A549 (cell line): Measurements from ENCODE around the gene WDSUB1. TPM values are rescaled to one million over a fixed set of nuclear protein-coding genes. Genes with fewer than 3 reads are reported as not detected.

Source experiments
- ATAC-seq, 2 experiments: fragments of 200-7000 bp in 1 of 2; fragments of >200 bp in 1 of 2; cut with Nextera tagmentation in 1 of 2; cut with Tn5 transposase in 1 of 2; 3 replicates each; pipeline versions ENCODE4 v1.8.0 to v1.9.1; 2018 to 2020; ENCODE audit warnings: mild to moderate bottlenecking in 1 of 2, moderate library complexity in 1 of 2
- CTCF ChIA-PET: fragments of 300-600 bp; sonication (Branson Sonifier 250); formaldehyde crosslinking; extraction: SDS; loops from one replicate; lab custom pipeline; 2021; ENCODE audit warnings: antibody characterized with exemption, inconsistent platforms; lab: Yijun Ruan, JAX
- POLR2A ChIA-PET: fragments of 350-600 bp; formaldehyde crosslinking; extraction: SDS; loops from one replicate; lab custom pipeline; 2021; ENCODE audit warnings: antibody characterized with exemption, inconsistent platforms; lab: Yijun Ruan, JAX
- DNase-seq, 2 experiments: peaks; one replicate each; pipeline versions ENCODE4 v3.0.0 to v3.0.0-alpha.2; 2011 to 2016; ENCODE audit warnings: low read depth in 1 of 2, low spot score in 1 of 2
- FAIRE-seq: peaks from 2 replicates; lab custom pipeline; 2011; peaks lifted over from hg19 to GRCh38; lab: Jason Lieb, UNC
- H3K27ac ChIP-seq, 2 experiments: fragments of >200 bp; sonication (Bioruptor Twin); formaldehyde crosslinking; 3 replicates each; pipeline ENCODE4 v1.5.1; 2016 to 2017
- H3K4me1 ChIP-seq: fragments of >200 bp; sonication (Bioruptor Twin); formaldehyde crosslinking; 3 replicates; pipeline ENCODE4 v1.6.1; 2016
- H3K4me2 ChIP-seq: fragments of >200 bp; sonication (Bioruptor Twin); formaldehyde crosslinking; 3 replicates; pipeline ENCODE4 v1.6.1; 2016
- H3K4me3 ChIP-seq: fragments of >200 bp; sonication (Bioruptor Twin); formaldehyde crosslinking; 3 replicates; pipeline ENCODE4 v1.5.1; 2016
- H3K9me3 ChIP-seq: fragments of >200 bp; sonication (Bioruptor Twin); formaldehyde crosslinking; 3 replicates; pipeline ENCODE4 v1.6.1; 2016
- CEBPB ChIP-seq, 2 experiments: fragments of >200 bp in 1 of 2; sonication (Bioruptor Twin) in 1 of 2; formaldehyde crosslinking in 1 of 2; IDR thresholded peaks; 2 replicates each; pipeline ENCODE4 v1.6.1; 2012 to 2016
- CTCF ChIP-seq: fragments of >200 bp; sonication (Bioruptor Twin); formaldehyde crosslinking; IDR thresholded peaks from 3 replicates; pipeline ENCODE4 v1.5.1; 2016
- EHMT2 ChIP-seq: fragments of 200-600 bp; sonication (generic); IDR thresholded peaks from 2 replicates; pipeline ENCODE4 v1.6.1; 2016; ENCODE audit warnings: antibody characterized with exemption, low read depth, mild to moderate bottlenecking, moderate library complexity
- ESRRA ChIP-seq: fragments of 150-350 bp; IDR thresholded peaks from 2 replicates; pipeline ENCODE4 v1.6.1; 2014; ENCODE audit warnings: mild to moderate bottlenecking, low read length, borderline replicate concordance
- FOXS1 ChIP-seq: fragments of 250-450 bp; sonication (Bioruptor Pico); IDR thresholded peaks from 2 replicates; pipeline ENCODE4 v1.5.0; 2020; ENCODE audit warnings: mild to moderate bottlenecking, moderate library complexity
- GATA3 ChIP-seq: IDR thresholded peaks from 2 replicates; pipeline ENCODE4 v1.6.1; 2012; ENCODE audit warnings: borderline replicate concordance
- HOXB13 ChIP-seq: fragments of 250-450 bp; sonication (Bioruptor Pico); IDR thresholded peaks from 2 replicates; pipeline ENCODE4 v1.5.0; 2020; ENCODE audit warnings: low read depth, mild to moderate bottlenecking, moderate library complexity
- JUN ChIP-seq, 2 experiments: fragments of >200 bp; sonication (Bioruptor Twin); formaldehyde crosslinking; IDR thresholded peaks; 2 replicates in 1 of 2; 3 replicates in 1 of 2; pipeline ENCODE4 v1.6.1; 2016 to 2017
- NFE2L2 ChIP-seq: fragments of 150-350 bp; conservative IDR thresholded peaks from 2 replicates; pipeline ENCODE4 v1.6.1; 2014; ENCODE audit warnings: low read length
- POLR2A ChIP-seq: IDR thresholded peaks from 2 replicates; pipeline ENCODE4 v1.6.1; 2012; ENCODE audit warnings: mild to moderate bottlenecking, low read length
- RAD21 ChIP-seq, 2 experiments: fragments of >200 bp in 1 of 2; sonication (Bioruptor Twin) in 1 of 2; formaldehyde crosslinking in 1 of 2; IDR thresholded peaks in 1 of 2; conservative IDR thresholded peaks in 1 of 2; 2 replicates in 1 of 2; 3 replicates in 1 of 2; pipeline ENCODE4 v1.6.1; 2012 to 2018; ENCODE audit warnings: inconsistent platforms in 1 of 2
- RFX5 ChIP-seq: fragments of 450-650 bp; IDR thresholded peaks from 2 replicates; pipeline ENCODE4 v1.7.1; 2014; ENCODE audit warnings: antibody characterized with exemption, mild to moderate bottlenecking, moderate library complexity
- SMC3 ChIP-seq: fragments of >200 bp; sonication (Bioruptor Twin); formaldehyde crosslinking; IDR thresholded peaks from 3 replicates; pipeline ENCODE4 v1.6.1; 2018; ENCODE audit warnings: inconsistent platforms
- ZFP36 ChIP-seq: fragments of 450-650 bp; IDR thresholded peaks from 2 replicates; pipeline ENCODE4 v1.6.1; 2014; ENCODE audit warnings: borderline replicate concordance; ENCODE audit not compliant: partially characterized antibody
- WGBS: methylation state at CpG from one replicate; pipeline ENCODE4 v1.1.6; 2017; ENCODE audit errors: missing lambda C conversion rate; 5-methylcytosine and 5-hydroxymethylcytosine counted together
- polyA plus RNA-seq, 4 experiments: library from polyadenylated mRNA; depleted of rRNA in 3 of 4; stranded (reverse); fragments of >200 nt; fragmentation: RNase III in 1 of 4; extraction: RNeasy Plus Mini Kit Qiagen cat#74134 plus additional on column Dnase treatment in 1 of 4; gene quantifications; 2 replicates in 3 of 4; 3 replicates in 1 of 4; pipeline ENCODE4 v1.2.3, GENCODE V29; 2011 to 2017
- TF ChIP-seq, protein P1 (sequence below): fragments of 200-600 bp; sonication (generic); IDR thresholded peaks from 2 replicates; pipeline ENCODE4 v1.6.1; 2016; ENCODE audit warnings: antibody characterized with exemption, mild to moderate bottlenecking, moderate library complexity

Gene WDSUB1
- polyA plus RNA-seq, 2 of the 4 experiments (the other 2 are of a cell fraction) = 9.1 to 11.7 TPM

DNA sequence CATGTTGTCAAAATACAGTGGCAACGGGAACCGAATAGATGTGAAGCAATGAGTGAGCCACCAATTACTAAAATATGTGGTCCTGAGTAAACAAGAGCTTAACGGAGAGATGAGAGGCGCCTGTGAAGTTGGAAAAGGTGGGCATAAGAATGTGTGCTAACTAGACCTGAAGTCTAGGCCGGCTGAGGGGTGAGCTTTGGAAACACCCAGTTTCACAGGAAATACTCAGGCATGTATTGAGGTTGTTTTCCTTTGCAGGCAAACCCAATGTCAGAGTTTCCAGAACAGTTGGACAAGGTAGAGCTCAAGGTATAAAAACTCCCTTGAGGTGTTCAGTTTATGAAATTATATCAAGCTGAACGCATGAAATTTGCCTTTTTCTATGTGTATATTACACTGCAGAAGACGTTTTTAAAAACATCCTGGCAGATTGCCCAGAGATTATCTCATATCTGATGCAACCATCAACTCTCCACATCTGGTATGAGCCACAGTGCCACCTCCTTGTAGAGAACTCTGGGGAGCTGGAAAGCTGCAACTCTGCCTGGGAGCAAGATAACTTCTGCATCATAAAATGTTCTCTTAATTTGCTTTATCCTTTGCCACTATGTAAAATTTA lies 3.9 kb upstream of the WDSUB1 start:
- no peak for FAIRE-seq
- peak; percentile 38 to 75 for DNase-seq
- H3K4me1 ChIP-seq = peaks cover 24% of the 10 kb centered on the region
- CTCF ChIA-PET = interaction anchor here (0.6 to 1.5 kb wide), 3 partner anchors 13 to 76 kb away, joined by 3 to 5 read pairs (median 3); no protein-coding TSS in a partner anchor
- TF ChIP-seq HOXB13 (CRISPR knock-in tag) (no peak), GATA3 (peak; percentile 70; the same call in 1 of the 2 replicates), JUN (IDR thresholded peaks at IDR 0.05) (peak in 1 of 2 experiments; percentile 37; a peak in 1 of 5 replicates), ZFP36 (no peak), SMC3 (0 out of 3 replicates have a peak, but pooled peaks have one; percentile 8), CTCF (peak; percentile 27; the same call in 1 of the 3 replicates), RAD21 (conservative IDR thresholded peaks at IDR 0.05 in 1 of 2, IDR thresholded peaks at IDR 0.05 in 1 of 2) (0 out of 5 replicates have a peak, but pooled peaks of 1 of the 2 experiments have one; percentile 30), CEBPB (IDR thresholded peaks at IDR 0.05) (peak in 1 of 2 experiments; percentile 75; a peak in 2 of 4 replicates)
- TF ChIP-seq, protein P1, sequence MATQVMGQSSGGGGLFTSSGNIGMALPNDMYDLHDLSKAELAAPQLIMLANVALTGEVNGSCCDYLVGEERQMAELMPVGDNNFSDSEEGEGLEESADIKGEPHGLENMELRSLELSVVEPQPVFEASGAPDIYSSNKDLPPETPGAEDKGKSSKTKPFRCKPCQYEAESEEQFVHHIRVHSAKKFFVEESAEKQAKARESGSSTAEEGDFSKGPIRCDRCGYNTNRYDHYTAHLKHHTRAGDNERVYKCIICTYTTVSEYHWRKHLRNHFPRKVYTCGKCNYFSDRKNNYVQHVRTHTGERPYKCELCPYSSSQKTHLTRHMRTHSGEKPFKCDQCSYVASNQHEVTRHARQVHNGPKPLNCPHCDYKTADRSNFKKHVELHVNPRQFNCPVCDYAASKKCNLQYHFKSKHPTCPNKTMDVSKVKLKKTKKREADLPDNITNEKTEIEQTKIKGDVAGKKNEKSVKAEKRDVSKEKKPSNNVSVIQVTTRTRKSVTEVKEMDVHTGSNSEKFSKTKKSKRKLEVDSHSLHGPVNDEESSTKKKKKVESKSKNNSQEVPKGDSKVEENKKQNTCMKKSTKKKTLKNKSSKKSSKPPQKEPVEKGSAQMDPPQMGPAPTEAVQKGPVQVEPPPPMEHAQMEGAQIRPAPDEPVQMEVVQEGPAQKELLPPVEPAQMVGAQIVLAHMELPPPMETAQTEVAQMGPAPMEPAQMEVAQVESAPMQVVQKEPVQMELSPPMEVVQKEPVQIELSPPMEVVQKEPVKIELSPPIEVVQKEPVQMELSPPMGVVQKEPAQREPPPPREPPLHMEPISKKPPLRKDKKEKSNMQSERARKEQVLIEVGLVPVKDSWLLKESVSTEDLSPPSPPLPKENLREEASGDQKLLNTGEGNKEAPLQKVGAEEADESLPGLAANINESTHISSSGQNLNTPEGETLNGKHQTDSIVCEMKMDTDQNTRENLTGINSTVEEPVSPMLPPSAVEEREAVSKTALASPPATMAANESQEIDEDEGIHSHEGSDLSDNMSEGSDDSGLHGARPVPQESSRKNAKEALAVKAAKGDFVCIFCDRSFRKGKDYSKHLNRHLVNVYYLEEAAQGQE = no peak
- H3K9me3 ChIP-seq = no peaks in the 10 kb centered on the region
- H3K27ac ChIP-seq = peak overlapping the region; percentile 80 to 84
- ATAC-seq = peak; percentile 17 to 50; a peak in 3 of 6 replicates
- 48% methylated on average over 7 of the region's 7 CpGs for WGBS
- peak overlapping the region; percentile 73 for H3K4me2 ChIP-seq
- POLR2A ChIA-PET = interaction anchor here (0.6 to 1.2 kb wide), 2 partner anchors 422 to 496 kb away, joined by 3 read pairs; partner anchors contain the start of gene MARCHF7
- no peak overlapping the region for H3K4me3 ChIP-seq

GRCh38 chr2:159287733-159288132 lies 1.2 kb upstream of the WDSUB1 start:
- FAIRE-seq (no peak), ATAC-seq (no peak), DNase-seq (no peak)
- Histone ChIP-seq H3K4me3 (no peak overlapping the region), H3K9me3 (no peaks in the 10 kb centered on the region), H3K4me1 (peaks cover 27% of the 10 kb centered on the region), H3K27ac (peak overlapping the region in 1 of 2 experiments; percentile 88; a peak in 3 of 6 replicates), H3K4me2 (no peak overlapping the region; the same call in 2 of the 3 replicates)
- ChIA-PET CTCF (interaction anchor here (1.4 kb wide), 1 partner anchor 424 kb away, joined by 4 read pairs; the partner anchor contains the start of gene MARCHF7), POLR2A (interaction anchor here (0.7 to 2.6 kb wide), 2 partner anchors 327 to 424 kb away, joined by 6 to 13 read pairs; partner anchors contain the start of gene MARCHF7)
- TF ChIP-seq FOXS1 (CRISPR knock-in tag) (no peak), POLR2A (no peak), EHMT2 (no peak), NFE2L2 (no peak), ESRRA (no peak), CEBPB (IDR thresholded peaks at IDR 0.05) (no peak), RFX5 (no peak)
- TF ChIP-seq, protein P1 = no peak
